Neural cell (in vitro differentiated cells): ENCODE data around the gene CCSER2.

ENCODE experiments used
- EP300 ChIP-seq: fragments of 450-650 bp; conservative IDR thresholded peaks from 2 replicates; pipeline ENCODE4 v1.6.1; 2014; ENCODE audit warnings: antibody characterized with exemption, mild to moderate bottlenecking, moderate library complexity; ENCODE audit not compliant: poor library complexity, severe bottlenecking
- EZH2 ChIP-seq: fragments of 200-600, 300-800 bp; shearing (Covaris generic), sonication (generic); IDR thresholded peaks from 2 replicates; pipeline ENCODE4 v1.6.1; 2014; ENCODE audit warnings: antibody characterized with exemption, low read length, borderline replicate concordance, mild to moderate bottlenecking; ENCODE audit not compliant: insufficient read depth, poor library complexity, severe bottlenecking
- POLR2AphosphoS5 ChIP-seq: IDR thresholded peaks from 2 replicates; pipeline ENCODE4 v1.6.1; 2012
- TF ChIP-seq, protein P1 (sequence below): fragments of 450-650 bp; IDR thresholded peaks from 2 replicates; pipeline ENCODE4 v1.5.1; 2014; ENCODE audit warnings: antibody characterized with exemption, mild to moderate bottlenecking, moderate library complexity; ENCODE audit not compliant: poor library complexity, severe bottlenecking

DNA sequence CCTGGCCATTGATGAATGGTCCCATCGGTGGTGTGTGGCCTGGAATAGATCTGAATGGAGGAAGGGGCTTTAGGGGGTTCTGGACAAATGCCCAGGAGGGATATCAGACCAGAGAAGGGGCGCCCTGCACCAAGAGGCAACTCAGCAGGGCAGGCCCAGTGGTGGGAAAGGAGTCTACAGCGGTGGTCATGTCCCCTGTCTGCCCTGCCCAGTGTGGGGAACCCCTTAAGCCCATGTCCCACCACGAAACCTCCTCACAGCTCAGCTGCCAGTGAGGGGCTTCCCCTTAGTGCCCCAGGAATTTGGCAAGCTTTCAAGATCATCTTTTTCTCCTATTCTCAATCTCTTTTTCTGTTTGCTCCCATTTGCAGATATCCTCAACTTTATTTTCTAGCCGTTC lies 14.1 kb upstream of the CCSER2 start:
- TF ChIP-seq, protein P1, sequence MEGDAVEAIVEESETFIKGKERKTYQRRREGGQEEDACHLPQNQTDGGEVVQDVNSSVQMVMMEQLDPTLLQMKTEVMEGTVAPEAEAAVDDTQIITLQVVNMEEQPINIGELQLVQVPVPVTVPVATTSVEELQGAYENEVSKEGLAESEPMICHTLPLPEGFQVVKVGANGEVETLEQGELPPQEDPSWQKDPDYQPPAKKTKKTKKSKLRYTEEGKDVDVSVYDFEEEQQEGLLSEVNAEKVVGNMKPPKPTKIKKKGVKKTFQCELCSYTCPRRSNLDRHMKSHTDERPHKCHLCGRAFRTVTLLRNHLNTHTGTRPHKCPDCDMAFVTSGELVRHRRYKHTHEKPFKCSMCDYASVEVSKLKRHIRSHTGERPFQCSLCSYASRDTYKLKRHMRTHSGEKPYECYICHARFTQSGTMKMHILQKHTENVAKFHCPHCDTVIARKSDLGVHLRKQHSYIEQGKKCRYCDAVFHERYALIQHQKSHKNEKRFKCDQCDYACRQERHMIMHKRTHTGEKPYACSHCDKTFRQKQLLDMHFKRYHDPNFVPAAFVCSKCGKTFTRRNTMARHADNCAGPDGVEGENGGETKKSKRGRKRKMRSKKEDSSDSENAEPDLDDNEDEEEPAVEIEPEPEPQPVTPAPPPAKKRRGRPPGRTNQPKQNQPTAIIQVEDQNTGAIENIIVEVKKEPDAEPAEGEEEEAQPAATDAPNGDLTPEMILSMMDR: no peak
- TF ChIP-seq POLR2AphosphoS5 (no peak), EP300 (no peak), EZH2 (no peak)
